LNCaP clone FGC (cell line): Measurements from ENCODE around the gene XKR7.

Experiments used
- DNase-seq: peaks from one replicate; pipeline ENCODE4 v3.0.0-alpha.2; 2011; ENCODE audit warnings: low read depth
- H3K4me3 ChIP-seq: 2 replicates; pipeline ENCODE4 v1.5.1; 2011; ENCODE audit warnings: mild to moderate bottlenecking, low read depth, low read length, control low read depth
- TF ChIP-seq, protein P1 (sequence below): IDR thresholded peaks from 2 replicates; pipeline ENCODE4 v1.5.1; 2012; ENCODE audit warnings: mild to moderate bottlenecking; ENCODE audit not compliant: control insufficient read depth, insufficient read depth; ENCODE audit errors: extremely low read depth

The XKR7 gene

DNA sequence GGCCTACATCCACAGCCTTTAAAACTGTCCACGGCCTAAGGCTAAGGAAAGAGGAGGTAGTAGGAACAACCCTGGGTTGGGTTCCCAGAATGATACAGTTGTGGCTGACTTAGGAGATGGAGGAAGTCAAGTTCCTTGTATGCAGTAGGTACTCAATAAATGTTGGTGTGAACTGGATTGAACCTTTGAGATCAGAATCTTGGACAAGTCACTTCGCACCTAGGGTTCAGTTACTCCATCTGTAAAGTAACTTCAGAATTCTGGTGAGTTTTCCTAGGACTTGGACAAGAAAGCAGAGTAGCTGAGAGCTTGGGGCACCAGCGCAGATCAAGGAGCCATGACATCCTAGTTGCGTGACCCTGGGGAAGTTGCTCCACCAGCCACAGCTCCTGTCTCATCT is 9.1 kb downstream of the XKR7 start:
- DNase-seq: no peak
- TF ChIP-seq, protein P1, sequence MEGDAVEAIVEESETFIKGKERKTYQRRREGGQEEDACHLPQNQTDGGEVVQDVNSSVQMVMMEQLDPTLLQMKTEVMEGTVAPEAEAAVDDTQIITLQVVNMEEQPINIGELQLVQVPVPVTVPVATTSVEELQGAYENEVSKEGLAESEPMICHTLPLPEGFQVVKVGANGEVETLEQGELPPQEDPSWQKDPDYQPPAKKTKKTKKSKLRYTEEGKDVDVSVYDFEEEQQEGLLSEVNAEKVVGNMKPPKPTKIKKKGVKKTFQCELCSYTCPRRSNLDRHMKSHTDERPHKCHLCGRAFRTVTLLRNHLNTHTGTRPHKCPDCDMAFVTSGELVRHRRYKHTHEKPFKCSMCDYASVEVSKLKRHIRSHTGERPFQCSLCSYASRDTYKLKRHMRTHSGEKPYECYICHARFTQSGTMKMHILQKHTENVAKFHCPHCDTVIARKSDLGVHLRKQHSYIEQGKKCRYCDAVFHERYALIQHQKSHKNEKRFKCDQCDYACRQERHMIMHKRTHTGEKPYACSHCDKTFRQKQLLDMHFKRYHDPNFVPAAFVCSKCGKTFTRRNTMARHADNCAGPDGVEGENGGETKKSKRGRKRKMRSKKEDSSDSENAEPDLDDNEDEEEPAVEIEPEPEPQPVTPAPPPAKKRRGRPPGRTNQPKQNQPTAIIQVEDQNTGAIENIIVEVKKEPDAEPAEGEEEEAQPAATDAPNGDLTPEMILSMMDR: no peak
- H3K4me3 ChIP-seq: no peak overlapping the region

DNA sequence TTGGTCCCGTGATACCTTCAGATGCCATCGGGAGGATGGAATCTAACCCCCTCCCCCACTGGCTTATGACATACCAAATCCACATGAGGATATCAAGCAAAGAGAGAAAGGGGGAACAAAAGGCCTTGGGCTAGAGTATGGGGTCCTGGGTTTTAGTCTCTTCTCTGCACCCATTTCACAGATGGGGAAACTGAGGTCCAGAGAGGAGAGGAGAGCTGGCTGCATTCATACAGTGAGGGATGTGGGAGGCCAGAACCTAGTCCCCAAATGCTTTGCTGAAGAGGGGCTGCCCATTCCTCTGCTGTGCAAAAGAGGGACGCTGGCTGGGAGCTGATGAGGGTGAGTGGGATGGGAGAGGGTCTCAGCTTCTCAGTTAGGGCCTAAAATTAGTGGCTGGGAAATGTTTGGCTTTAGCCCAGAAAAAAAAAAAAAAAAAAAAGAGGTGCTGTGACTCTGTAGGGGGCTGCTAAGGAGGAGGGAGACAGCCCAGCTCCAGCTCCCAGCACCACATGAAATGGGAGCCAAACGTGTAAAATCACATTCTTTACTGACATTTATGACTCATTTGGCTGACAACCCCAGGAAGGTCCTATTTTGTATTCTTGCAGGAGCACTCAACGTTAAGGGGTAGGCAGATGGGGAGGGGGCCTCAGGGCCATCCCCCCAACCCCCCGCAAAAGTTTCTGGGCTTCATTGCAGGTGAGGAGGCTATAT is 11.9 kb downstream of the XKR7 start:
- DNase-seq: no peak
- TF ChIP-seq, protein P1: no peak
- no peak overlapping the region for H3K4me3 ChIP-seq

DNA sequence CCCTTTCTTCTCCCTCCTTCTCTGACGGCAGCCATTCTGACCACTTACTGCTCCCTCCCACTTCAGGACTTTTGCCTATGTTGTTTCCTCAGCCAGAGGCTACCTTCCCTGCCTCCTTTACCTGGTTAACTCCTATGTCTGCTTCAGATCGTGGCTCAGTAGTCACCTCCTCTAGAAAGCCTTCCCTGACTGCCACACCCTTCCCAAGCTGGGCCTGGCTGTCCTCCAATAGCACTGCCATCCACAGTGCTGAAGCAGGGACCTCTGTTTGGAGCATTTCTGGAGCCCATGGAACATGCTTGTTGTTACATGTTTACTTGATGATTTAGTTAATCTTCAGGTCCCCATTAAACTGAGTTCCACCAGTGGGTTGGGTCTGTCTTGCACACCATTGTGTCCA is 13.8 kb downstream of the XKR7 start:
- no peak overlapping the region for H3K4me3 ChIP-seq
- TF ChIP-seq, protein P1: no peak
- DNase-seq: no peak

DNA sequence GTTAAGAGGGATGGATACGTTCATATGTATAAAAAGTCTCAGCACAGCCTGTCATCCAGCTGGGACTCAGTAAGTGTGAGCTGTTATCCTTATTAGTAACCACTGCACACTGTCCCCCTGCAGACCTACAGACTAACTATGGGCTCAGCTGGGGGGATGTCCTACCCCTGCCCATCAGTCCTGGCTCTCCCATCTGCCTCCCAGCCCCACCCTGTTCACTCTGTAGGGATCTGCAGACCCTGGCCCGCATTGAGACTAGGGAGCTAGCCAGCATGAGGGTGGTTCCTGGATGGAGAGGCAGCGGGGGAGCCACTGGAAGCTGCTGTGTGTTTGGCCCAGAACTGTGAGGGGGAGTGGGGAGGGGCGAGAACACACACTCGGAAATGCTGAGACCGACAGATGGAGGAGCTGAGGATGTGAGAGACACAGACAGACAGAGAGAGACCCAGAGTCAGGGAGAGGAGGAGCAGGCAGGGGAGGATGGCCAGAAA is 17.1 kb downstream of the XKR7 start:
- H3K4me3 ChIP-seq: no peak overlapping the region
- no peak for DNase-seq

DNA sequence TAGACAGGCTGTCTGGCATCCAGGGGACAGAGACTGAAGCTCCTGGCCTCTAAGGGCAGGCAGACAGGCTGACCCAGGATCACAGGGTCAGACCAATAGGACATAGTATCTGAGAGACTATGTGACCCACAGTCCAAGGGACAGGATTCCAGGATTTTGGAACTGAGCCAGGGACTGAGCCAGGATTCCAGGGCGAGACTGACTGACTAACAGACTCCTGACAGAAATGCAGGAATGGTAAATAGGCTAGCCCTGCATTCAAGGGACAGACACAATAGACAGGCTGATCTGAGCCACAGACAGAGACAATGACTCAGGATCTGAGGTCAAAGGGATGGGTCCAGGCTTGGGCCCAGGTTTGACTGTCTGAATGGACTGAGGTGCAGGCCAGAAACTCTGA is 19.8 kb downstream of the XKR7 start:
- TF ChIP-seq, protein P1: no peak
- no peak overlapping the region for H3K4me3 ChIP-seq
- DNase-seq: no peak

More for the DNA sequence above, 17.1 kb downstream of the XKR7 start:
- TF ChIP-seq, protein P1: no peak

DNA sequence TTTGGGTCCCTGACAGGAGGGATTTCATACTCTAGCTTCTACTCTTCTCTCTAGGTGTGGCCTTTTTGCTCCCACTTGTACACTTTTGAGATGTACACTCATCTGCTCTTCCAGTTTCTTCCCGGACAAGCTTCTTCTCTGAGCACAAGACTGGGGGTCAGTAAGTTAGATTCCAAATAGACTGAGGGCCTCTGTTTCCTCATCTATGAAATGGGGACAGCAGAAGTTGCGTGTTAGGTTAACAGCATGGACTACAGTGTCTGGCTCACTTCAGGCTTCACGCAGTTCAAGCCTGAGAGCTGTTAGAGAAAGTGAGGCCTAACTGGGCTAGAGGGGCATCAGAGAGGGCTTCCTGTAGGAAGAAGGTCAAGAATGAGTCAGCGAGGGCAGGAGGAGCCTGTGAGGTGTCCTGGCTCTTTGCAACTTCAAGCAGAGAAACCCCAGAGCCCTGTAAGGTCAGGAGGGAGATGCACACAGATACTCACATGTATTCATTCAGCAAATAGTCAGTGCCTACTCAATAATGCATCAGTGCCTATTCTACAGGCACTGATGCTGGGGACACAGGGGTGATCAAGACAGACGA is 20.6 kb downstream of the XKR7 start:
- DNase-seq: no peak
- TF ChIP-seq, protein P1: no peak

More for the DNA sequence above, 20.6 kb downstream of the XKR7 start:
- no peak overlapping the region for H3K4me3 ChIP-seq
